GM21723 (cell line): ENCODE results near the gene C2CD3.
A peak's percentile ranks its signal among the peaks of the same experiment; 100 is the strongest.
"Not testable (repeated sequence)": the region's sequence is repeated elsewhere in the genome, so short reads cannot be mapped to it uniquely, and the experiment has no call there.

Experiments
- ATAC-seq: cut with Tn5 transposase; IDR thresholded peaks from one replicate; pipeline ENCODE4 v1.9.1; 2021; ENCODE audit warnings: mild to moderate bottlenecking, moderate library complexity; ENCODE audit not compliant: unreplicated experiment

C2CD3 gene

DNA sequence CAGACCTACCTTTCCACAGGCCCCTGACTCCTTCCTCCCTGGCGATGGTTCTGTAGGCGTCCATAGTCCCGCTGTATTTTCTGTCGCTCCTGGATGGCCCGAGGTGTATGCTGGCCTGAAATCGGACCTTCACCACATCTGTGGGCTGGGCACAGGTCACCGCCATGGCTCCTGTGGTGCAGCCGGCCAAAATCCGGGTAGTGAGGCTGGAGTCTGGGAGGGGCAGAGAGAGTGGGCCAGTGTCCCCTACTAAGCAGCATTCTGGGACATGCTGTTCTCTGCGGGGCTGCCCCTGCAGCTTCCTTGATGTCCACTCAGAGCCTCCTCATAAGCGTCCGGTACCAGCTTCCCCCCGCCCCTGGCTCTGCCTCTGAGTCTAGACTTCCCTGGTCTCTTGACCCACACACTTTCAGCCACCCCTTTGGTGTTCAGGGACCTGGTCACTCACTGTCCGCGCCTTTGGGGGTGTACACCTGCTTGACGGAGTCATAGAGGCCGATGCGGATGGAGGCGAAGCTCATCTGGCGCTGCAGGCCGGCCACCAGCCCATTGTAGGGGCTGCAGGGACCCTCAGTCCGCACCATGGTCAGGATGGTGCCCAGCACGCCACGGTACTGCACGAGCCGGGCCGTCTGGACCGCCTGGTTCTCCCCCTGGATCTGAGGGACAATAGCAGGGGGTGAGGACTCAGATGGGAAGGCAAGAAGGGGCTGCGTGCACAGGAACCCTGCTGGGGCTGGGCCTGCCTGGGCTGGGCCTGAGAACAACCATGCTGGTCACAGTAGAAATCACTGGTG is 164.9 kb downstream of the C2CD3 start:
- ATAC-seq: no peak

GRCh38 chr11:74004759-74005615 is 165.8 kb downstream of the C2CD3 start:
- no peak for ATAC-seq

DNA sequence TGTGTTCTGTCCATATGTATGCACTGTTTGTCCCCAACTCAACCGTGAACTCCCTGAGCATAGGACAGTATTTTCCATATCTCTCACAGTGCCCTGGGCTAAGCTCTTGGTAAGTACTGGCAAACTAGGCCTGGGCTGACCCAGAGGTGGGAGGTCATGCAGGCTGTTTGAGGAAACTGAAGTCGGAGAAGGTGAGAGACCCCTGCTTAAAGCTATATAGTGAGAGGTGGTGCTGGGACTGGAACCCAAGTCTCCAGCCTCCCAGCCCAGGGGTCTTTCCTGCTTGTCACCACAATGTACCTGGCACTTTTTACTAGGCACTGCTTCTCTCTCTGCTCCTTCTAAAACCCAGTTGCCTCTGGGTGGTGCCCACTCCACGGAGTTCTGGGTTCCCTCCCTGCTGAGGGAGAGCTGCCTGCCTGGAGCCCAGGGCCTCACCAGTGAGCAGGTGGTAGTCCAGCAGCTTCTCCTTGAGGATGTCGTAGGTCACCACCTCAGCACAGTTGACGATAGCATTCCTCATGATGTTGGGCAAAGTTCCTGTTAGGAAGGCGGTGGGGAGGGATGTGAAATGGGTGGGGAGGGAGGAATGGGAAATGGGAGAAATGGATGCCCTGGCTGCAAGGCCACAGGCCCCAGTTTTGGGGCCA is 166.6 kb downstream of the C2CD3 start:
- ATAC-seq: no peak

- no peak for ATAC-seq
Measured at GRCh38 chr11:74002832-74003231, 168.0 kb downstream of the C2CD3 start.

DNA sequence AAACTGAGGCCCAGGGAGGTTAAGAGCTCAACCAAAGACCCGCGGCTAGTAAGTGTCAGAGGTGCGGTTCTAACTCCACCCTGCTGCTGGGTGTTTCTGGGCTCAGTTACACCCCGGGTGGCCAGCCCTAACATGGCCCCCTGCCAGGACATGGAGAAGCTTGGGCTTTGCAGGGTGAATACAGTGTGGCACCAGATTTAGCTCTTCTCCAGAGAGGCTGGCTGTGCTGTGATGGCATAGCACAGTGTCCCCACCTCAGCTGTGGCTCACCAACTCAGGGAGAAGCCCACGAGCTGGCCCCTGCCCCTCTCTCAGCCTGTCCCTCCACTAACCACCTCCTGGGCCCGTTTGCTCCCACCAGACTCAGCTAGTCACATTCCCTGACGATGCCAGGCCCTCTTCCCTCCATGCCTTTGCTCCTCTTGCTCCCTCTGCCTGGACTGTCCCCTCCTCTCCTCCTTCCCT is 168.9 kb downstream of the C2CD3 start:
- ATAC-seq: no peak

DNA sequence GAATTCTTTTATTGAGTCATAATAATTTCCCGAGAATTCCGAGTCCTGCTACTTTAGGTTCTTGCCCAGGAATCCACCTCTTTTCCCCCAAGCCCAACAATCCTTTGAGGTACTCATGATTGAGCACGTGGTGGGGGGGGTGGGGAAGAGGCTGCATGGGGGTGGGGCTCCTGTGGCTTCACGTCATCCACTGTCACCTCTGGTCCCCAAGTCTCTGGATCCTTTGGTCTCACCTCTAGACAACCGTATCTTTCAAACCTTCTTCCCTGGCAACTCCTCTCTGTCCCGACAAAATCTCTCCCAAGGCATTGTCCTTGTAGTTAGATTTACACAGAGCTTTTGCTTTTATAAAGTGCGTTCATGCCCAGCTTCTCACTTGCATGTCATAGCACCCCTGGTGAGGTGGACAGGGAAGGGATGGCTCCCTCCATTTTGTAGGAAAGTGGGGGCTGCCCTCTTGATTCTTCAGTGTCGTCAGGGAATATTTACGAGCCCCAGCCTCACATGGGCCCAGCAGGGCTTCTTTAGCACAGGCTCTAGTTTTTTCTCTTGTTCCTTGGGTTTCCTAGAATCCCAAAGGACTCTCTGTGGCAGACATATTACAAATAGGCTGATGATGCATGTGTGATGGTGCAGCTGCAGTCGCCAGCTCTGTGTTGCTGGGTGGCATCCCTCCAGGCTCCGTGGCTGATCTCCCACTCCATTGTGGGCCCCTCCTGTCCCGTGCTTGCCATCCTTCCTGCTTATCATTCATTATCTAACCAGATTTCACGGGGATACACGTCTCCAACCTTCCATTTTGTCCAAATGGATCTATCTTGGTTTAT is 170.3 kb downstream of the C2CD3 start:
- ATAC-seq: no peak

GRCh38 chr11:73999581-74000306 is 171.1 kb downstream of the C2CD3 start:
- ATAC-seq: no peak

GRCh38 chr11:73998846-73999575 is 171.8 kb downstream of the C2CD3 start:
- ATAC-seq: no peak

GRCh38 chr11:73997120-73997770 is 173.6 kb downstream of the C2CD3 start:
- no peak for ATAC-seq

GRCh38 chr11:73996161-73996747 is 174.5 kb downstream of the C2CD3 start:
- ATAC-seq: no peak

- ATAC-seq: peak; percentile 51
Measured at GRCh38 chr11:73995731-73996130, 175.1 kb downstream of the C2CD3 start.

GRCh38 chr11:73995247-73995646 is 175.6 kb downstream of the C2CD3 start:
- peak; percentile 52 for ATAC-seq

DNA sequence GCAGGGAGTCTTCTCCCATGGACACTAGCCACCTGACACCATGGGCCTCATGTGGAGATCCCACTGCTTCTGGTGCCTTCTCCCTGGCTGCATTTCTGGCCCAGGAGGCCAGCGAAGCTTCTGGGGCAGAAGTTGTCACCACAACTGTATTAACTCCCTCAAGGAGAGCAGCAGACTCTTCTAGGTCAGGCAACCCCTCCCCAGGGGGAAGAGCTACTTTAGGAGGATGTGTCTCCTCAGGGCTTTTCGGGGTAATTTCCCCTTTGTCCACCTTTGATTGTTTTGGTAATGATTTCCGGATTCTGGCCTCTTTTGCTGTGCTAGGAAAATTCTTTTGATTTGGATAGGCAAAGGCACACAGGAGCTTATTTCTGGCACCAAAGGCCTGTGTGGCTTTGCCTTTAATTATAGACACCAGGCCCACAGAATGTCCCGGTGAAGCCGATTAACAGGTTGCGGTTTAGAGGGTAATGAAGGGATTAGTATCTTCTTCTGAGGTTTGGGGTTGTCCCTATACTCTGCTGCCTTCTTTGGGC is 179.3 kb downstream of the C2CD3 start:
- ATAC-seq: peak; percentile 37

GRCh38 chr11:73990730-73991129 is 180.1 kb downstream of the C2CD3 start:
- ATAC-seq: no peak

GRCh38 chr11:73989156-73989555 is 181.6 kb downstream of the C2CD3 start:
- ATAC-seq: no peak

DNA sequence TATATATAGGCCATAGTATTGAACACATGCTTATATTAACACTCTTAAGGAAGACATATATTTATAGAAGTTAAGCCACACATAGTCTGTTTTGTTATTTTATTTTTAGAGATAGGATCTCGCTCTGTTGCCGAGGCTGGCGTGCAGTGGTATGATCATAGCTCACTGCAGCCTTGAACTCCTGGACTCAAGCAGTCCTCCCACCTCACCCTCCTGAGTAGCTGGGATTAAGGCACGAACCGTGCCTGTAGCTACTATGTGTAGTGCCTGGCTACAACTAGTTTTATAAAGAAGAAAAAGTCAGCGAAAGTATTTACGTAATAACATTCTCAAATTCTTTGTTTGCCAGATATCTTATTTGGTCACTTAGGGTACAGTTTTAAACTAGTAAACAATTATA is 182.6 kb downstream of the C2CD3 start:
- ATAC-seq: no peak

DNA sequence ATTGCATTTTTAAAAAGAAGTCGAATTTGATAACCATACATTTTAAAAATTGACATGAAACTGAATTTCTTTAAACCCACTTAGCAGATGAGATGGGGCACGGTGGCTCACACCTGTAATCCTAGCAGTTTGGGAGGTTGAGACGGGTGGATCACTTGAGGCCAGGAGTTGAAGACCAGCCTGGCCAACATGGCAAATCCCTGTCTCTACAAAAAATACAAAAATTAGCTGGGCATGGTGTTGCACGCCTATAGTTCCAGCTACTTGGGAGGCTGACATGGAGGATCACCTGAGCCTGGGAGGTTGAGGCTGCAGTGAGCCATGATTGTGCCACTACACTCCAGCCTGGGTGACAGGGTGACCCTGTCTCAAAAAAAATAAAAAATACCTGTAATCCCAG is 185.1 kb downstream of the C2CD3 start:
- ATAC-seq: not testable (repeated sequence)
